Uterus (tissue), 4 donors: ENCODE results near the gene UCP3. TPM values are rescaled to one million over a fixed set of nuclear protein-coding genes. Genes with fewer than 3 reads are reported as not detected.

ENCODE experiments used
- DNase-seq, 2 donors: peaks; one replicate each; pipeline ENCODE4 v3.0.0-alpha.2; 2019 to 2020
- H3K27ac ChIP-seq, 2 donors: fragments of 200-600 bp; sonication (generic); 1 replicate in 1 of 2; 2 replicates in 1 of 2; pipeline ENCODE4 v1.5.1; 2016 to 2018
- H3K27me3 ChIP-seq, 2 donors: fragments of 200-600 bp; sonication (generic); one replicate each; pipeline ENCODE4 v1.5.1; 2018 to 2019; ENCODE audit warnings: control low read depth in 1 of 2
- H3K36me3 ChIP-seq, 2 donors: fragments of 200-600 bp; sonication (generic); one replicate each; pipeline ENCODE4 v1.5.1; 2019; ENCODE audit warnings: control low read depth in 1 of 2
- H3K4me1 ChIP-seq, 2 donors: fragments of 200-600 bp; sonication (generic); one replicate each; pipeline ENCODE4 v1.5.1; 2018 to 2019; ENCODE audit warnings: control low read depth in 1 of 2
- H3K4me3 ChIP-seq, 2 donors: fragments of 200-600 bp; sonication (generic); 1 replicate in 1 of 2; 2 replicates in 1 of 2; pipeline ENCODE4 v1.5.1; 2018 to 2019; ENCODE audit warnings: mild to moderate bottlenecking in 1 of 2
- H3K9me3 ChIP-seq, 2 donors: fragments of 200-600 bp; sonication (generic); one replicate each; pipeline ENCODE4 v1.5.1; 2019; ENCODE audit warnings: control low read depth in 1 of 2
- POLR2A ChIP-seq, 2 donors: fragments of 450-650 bp; IDR thresholded peaks; one replicate each; pipeline ENCODE4 v1.6.1; 2016; ENCODE audit warnings: antibody characterized with exemption in 2 of 2, mild to moderate bottlenecking in 1 of 2, moderate library complexity in 1 of 2
- intact Hi-C: fragments of 100-400 bp; cut with DNase I; formaldehyde crosslinking; loops from one replicate; pipeline ENCODE4 v1.15.1; 2023; ENCODE audit warnings: low total_unique reads
- total RNA-seq, 4 donors: library from RNA; depleted of rRNA in 3 of 4; stranded (reverse); fragments of >200 nt in 3 of 4; gene quantifications; one replicate each; pipeline versions ENCODE4 v1.1.0 to v1.2.4, GENCODE V29; 2014 to 2023
- TF ChIP-seq, protein P1 (sequence below), 4 experiments: fragments of 200-600 bp in 2 of 4; fragments of 450-650 bp in 2 of 4; sonication (generic) in 2 of 4; IDR thresholded peaks; one replicate each; pipeline ENCODE4 v1.5.1; 2016 to 2019; ENCODE audit warnings: antibody characterized with exemption in 4 of 4, mild to moderate bottlenecking in 2 of 4, moderate library complexity in 1 of 4
- donor health status: DM: yes; HTN: yes; CAD: no.

UCP3 gene
- total RNA-seq, 4 donors from 2014 or later, result 0.21 to 4.1 (median 1.5) TPM; not detected in 1

DNA sequence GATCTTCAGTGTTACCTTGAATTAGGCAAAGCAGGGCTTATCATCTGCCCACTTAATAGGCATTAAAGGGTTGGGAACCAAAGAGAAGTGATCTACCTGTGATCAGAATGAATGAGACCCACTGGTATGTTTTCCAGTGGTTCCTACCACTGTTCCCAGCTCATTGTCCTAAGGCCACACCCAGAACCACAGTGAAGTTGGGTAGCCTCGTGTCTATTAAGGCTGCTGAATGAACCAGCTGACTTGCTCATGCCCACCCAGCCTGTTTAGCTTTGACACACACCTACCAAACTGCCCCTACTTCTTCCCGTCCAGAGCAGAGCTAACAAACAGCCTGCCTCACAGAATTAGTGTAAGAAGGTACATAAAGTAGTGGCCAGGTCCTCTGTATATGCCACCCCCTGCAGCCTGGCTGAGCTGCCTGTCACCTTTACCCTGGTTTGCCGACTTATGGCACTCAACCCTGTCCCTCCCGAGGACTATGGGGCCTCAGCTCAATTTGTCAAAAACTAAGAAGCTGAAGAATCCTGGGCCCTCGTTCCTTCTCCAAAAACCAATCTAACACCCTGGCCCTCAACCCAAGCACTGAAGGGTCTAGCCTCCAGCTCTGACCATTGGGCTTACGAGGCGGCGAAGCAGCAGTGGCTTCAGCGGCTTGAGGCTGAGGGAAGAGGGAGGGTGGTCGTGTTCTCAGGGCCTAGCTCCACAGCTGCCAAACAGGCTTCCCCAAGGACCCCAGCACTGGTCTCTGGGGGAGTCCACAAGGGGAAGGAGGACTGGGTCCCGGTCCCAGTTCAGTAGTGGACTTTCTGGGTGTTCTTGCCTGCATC, 36.0 kb downstream of the UCP3 start:
- H3K27me3 ChIP-seq, result no peaks in the 10 kb centered on the region
- TF ChIP-seq POLR2A (IDR thresholded peaks at IDR 0.05), result no peak
- TF ChIP-seq, protein P1, sequence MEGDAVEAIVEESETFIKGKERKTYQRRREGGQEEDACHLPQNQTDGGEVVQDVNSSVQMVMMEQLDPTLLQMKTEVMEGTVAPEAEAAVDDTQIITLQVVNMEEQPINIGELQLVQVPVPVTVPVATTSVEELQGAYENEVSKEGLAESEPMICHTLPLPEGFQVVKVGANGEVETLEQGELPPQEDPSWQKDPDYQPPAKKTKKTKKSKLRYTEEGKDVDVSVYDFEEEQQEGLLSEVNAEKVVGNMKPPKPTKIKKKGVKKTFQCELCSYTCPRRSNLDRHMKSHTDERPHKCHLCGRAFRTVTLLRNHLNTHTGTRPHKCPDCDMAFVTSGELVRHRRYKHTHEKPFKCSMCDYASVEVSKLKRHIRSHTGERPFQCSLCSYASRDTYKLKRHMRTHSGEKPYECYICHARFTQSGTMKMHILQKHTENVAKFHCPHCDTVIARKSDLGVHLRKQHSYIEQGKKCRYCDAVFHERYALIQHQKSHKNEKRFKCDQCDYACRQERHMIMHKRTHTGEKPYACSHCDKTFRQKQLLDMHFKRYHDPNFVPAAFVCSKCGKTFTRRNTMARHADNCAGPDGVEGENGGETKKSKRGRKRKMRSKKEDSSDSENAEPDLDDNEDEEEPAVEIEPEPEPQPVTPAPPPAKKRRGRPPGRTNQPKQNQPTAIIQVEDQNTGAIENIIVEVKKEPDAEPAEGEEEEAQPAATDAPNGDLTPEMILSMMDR (IDR thresholded peaks at IDR 0.05), result no peak
- H3K27ac ChIP-seq, result no peak overlapping the region
- H3K4me1 ChIP-seq, result no peaks in the 10 kb centered on the region
- no peak for DNase-seq
- no peaks in the 10 kb centered on the region for H3K9me3 ChIP-seq
- intact Hi-C loops, result no loop called here
- no peaks in the 10 kb centered on the region for H3K36me3 ChIP-seq
- H3K4me3 ChIP-seq, result no peak overlapping the region

DNA sequence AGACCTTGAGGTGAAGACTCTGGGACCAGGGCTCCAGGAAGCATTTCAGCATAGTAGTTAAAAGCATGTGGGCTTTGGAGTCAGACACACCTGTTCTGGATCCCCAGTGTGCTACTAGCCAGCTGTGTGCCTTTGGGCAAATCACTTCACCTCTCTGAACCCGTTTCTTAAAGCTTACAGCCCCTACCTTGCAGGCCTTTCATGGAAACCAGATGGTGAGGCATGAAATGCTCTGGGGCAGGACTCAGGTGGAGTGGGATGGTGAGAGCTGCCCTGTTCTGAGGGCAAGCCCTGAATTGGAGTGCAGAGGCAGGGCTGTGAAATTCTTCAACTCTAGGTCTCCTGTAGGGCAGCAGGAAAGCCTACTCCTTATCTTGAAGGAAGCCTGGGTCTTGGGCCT, 36.7 kb downstream of the UCP3 start:
- no peaks in the 10 kb centered on the region for H3K9me3 ChIP-seq
- no peaks in the 10 kb centered on the region for H3K36me3 ChIP-seq
- intact Hi-C loops, result no loop called here
- TF ChIP-seq, protein P1 (IDR thresholded peaks at IDR 0.05), result no peak
- no peak for TF ChIP-seq POLR2A (IDR thresholded peaks at IDR 0.05)
- H3K27ac ChIP-seq, result no peak overlapping the region
- no peaks in the 10 kb centered on the region for H3K27me3 ChIP-seq
- H3K4me1 ChIP-seq, result no peaks in the 10 kb centered on the region
- H3K4me3 ChIP-seq, result no peak overlapping the region
- DNase-seq, result no peak

DNA sequence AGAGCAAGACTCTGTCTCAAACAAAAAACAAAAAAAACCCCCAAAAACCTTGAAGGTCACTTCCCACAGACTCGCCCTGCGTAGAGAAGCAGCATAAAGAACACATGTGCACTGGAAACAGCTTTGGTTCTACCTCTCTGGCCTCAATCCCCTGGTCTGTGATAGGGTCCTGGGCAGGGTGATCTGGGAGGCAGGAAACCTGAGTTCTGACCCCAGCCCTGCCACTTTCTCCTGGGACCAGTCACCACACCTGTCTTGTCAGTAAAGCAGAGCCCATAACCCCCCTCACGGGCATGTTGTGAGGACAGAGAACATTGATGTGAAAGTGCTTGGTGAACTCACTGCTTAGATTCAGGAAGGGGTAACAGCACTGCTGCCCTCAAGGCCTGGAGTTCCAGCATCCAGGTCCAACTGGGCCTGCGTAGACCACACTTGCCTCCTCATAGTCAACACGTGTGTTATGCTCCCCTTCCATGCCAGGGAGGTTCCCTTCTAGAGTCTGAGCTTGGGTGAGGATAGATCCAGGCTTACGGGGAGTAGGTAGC, 37.6 kb downstream of the UCP3 start:
- Histone ChIP-seq H3K9me3 (no peaks in the 10 kb centered on the region), H3K4me3 (no peak overlapping the region), H3K36me3 (no peaks in the 10 kb centered on the region), H3K27ac (no peak overlapping the region), H3K4me1 (no peaks in the 10 kb centered on the region), H3K27me3 (no peaks in the 10 kb centered on the region)
- intact Hi-C loops, result no loop called here
- TF ChIP-seq, protein P1 (IDR thresholded peaks at IDR 0.05), result no peak
- TF ChIP-seq POLR2A (IDR thresholded peaks at IDR 0.05), result no peak
- DNase-seq, result no peak

DNA sequence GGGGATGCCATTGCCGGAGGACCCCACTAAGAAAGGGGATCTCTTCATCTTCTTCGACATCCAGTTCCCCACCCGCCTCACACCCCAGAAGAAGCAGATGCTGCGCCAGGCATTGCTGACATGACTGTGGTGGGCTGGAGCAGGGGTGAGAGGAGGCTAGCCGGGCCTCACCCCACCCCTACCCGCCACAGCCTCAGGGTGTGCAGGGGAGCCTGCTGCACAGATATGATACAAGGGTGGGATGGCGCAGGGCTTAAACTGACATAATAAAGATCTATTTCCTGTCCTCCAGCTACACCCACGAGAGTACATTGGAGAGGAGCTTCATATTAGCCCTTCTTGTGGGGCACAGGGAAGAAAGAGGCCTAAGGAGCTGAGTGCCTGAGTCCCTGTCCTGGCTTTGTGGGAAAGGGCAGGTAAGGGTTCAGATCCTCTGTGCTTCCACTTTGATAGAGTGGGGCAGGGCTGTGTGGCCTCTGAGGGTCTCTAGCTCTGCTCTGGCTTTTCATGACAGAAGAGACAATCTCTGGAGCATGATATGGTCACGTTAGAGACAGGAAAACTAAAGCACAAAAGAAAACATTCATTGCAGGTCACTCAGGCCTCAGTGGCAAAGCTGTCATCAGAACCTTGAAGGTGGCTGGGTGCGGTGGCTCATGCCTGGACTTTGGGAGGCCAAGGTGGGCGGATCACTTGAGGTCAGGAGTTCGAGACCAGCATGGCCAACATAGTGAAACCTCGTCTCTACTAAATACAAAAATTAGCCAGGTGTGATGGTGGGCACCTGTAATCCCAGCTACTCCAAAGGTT, 38.7 kb downstream of the UCP3 start:
- no peak for TF ChIP-seq POLR2A (IDR thresholded peaks at IDR 0.05)
- TF ChIP-seq, protein P1 (IDR thresholded peaks at IDR 0.05), result no peak
- intact Hi-C loops, result no loop called here
- DNase-seq, result no peak

DNA sequence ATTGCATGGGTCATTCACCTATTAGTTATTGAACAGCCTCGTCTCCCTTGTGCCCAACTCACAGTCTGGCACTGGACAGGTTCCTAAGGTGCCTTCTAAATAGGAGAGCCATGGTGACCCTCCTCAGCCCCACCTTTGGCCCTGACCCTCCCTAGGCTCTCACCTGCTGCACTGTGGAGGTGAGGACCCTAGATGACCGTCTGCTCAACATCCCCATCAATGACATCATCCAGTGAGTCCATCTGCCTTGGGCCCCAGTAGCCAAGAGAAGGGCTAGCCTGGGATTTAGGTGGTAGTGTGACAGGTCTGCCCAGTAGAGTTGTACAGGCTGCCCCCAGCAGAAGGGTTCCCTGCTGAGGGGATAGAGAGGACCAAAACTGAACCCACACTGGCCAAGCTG, 39.8 kb downstream of the UCP3 start:
- Histone ChIP-seq H3K27me3 (no peaks in the 10 kb centered on the region), H3K4me1 (peaks cover 0 to 4% of the 10 kb centered on the region in 2 donors), H3K4me3 (no peak overlapping the region), H3K9me3 (no peaks in the 10 kb centered on the region), H3K36me3 (no peaks in the 10 kb centered on the region), H3K27ac (no peak overlapping the region)
- intact Hi-C loops, result no loop called here
- DNase-seq, result no peak
- TF ChIP-seq, protein P1 (IDR thresholded peaks at IDR 0.05), result no peak
- no peak for TF ChIP-seq POLR2A (IDR thresholded peaks at IDR 0.05)

More for the DNA sequence above, 38.7 kb downstream of the UCP3 start:
- no peak overlapping the region for H3K27ac ChIP-seq
- no peaks in the 10 kb centered on the region for H3K36me3 ChIP-seq
- H3K4me1 ChIP-seq, result no peaks in the 10 kb centered on the region
- H3K4me3 ChIP-seq, result no peak overlapping the region
- H3K9me3 ChIP-seq, result no peaks in the 10 kb centered on the region
- H3K27me3 ChIP-seq, result no peaks in the 10 kb centered on the region
